Dendritic cell treated with granulocyte-macrophage colony-stimulating factor and Interleukin-4, amounts not matched to agents 40 ng/mL and 50 ng/mL, for 4 days (primary cell): ENCODE data around the gene VPS45.
"Not testable (repeated sequence)": the region's sequence is repeated elsewhere in the genome, so short reads cannot be mapped to it uniquely, and the experiment has no call there.

Experiments
- H3K27ac Mint-ChIP-seq: one replicate; pipeline ENCODE4 v1.8.0; 2022; ENCODE audit warnings: mild to moderate bottlenecking, mixed read lengths
- H3K27me3 Mint-ChIP-seq: one replicate; pipeline ENCODE4 v1.8.0; 2022; ENCODE audit warnings: mild to moderate bottlenecking, mixed read lengths
- H3K36me3 Mint-ChIP-seq: one replicate; pipeline ENCODE4 v1.8.0; 2022; ENCODE audit warnings: low read depth, mixed read lengths
- H3K4me1 Mint-ChIP-seq: one replicate; pipeline ENCODE4 v1.8.0; 2022; ENCODE audit warnings: low read depth, mixed read lengths
- H3K4me3 Mint-ChIP-seq: one replicate; pipeline ENCODE4 v1.8.0; 2022; ENCODE audit warnings: mild to moderate bottlenecking, moderate library complexity, mixed read lengths
- H3K9me3 Mint-ChIP-seq: one replicate; pipeline ENCODE4 v1.8.0; 2022; ENCODE audit warnings: mixed read lengths
- intact Hi-C: fragments of 100-400 bp; cut with micrococcal nuclease; formaldehyde crosslinking; loops from one replicate; pipeline ENCODE4 v1.15.0; 2022

Gene VPS45, protein sequence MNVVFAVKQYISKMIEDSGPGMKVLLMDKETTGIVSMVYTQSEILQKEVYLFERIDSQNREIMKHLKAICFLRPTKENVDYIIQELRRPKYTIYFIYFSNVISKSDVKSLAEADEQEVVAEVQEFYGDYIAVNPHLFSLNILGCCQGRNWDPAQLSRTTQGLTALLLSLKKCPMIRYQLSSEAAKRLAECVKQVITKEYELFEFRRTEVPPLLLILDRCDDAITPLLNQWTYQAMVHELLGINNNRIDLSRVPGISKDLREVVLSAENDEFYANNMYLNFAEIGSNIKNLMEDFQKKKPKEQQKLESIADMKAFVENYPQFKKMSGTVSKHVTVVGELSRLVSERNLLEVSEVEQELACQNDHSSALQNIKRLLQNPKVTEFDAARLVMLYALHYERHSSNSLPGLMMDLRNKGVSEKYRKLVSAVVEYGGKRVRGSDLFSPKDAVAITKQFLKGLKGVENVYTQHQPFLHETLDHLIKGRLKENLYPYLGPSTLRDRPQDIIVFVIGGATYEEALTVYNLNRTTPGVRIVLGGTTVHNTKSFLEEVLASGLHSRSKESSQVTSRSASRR

DNA sequence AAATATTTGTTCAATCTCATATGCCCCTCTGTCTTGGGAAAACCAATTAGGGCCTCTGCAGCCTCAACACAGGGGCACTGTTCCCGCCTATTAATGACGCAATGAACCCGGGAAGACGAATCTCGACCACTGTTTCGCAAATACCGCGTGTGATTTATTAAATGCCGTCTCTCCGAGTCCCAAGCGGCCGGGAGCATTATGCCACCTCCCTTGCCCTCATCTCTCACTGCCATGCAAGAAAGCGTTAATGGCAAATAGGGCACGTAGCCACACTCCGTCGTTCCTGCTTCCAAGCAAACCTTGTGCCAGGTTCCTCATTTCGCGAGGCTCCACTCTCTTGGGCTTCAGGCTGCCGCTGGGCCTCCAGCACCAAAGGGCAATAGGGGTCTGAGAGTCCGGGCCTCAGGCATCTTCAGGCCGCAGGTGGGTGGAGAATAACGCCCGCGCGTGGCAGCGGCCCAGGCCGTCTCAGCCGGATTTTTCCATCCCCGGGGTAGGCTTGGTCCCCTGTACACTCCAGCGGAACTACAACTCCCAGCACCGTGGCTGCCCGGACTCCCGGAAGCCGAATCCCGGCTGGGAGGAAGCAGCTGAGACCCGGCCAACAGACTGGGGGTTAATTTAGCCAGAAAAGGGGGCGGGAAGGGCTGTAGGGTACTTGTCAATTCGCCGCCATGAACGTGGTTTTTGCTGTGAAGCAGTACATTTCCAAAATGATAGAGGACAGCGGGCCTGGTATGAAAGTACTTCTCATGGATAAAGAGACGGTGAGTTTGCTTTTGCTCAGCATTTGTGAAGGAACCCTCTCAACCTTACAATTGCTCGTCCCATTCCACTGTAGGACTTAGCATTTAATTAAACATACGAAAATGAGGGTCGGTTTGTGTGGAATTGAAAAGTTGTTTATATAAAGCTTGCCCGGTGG lies at the start of gene VPS45:
Gene VPS45 (plus strand): TSS at position 593 of the 925 bp plus-strand sequence. CDS start 82 bp downstream, at position 675.
- intact Hi-C loops, result no loop called here
- Mint-ChIP-seq H3K36me3 (peaks cover 48% of the 10 kb centered on the region), H3K27ac (peak within 1 kb of the TSS; percentile 98)

DNA sequence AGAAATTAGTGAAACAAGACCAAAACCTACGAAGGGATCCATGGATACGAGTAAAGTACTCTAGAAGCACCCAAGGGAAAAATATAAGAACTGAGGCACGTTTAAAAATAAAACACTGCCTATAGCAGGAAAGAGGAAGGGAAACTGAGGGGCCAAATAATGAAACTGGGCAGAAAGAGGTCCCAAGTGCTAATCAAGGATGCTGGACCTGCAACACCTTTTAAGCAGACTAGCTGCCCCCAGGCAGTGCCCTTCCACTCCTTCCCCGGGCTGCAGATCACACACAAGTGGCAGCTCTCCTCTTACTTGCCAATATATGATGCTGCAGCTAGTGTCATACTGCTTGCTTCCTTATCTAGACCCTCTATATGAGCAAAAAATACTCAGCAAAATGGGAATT lies 49.4 kb upstream of the VPS45 start:
- peaks cover 12% of the 10 kb centered on the region for H3K4me1 Mint-ChIP-seq
- intact Hi-C loops, result no loop called here
- H3K27me3 Mint-ChIP-seq, result peaks cover 91% of the 10 kb centered on the region
- H3K9me3 Mint-ChIP-seq, result no peaks in the 10 kb centered on the region
- no peak overlapping the region for H3K27ac Mint-ChIP-seq
- no peak overlapping the region for H3K4me3 Mint-ChIP-seq
- H3K36me3 Mint-ChIP-seq, result no peaks in the 10 kb centered on the region

More for the DNA sequence above, at the start of gene VPS45:
- Mint-ChIP-seq H3K9me3 (no peaks in the 10 kb centered on the region), H3K4me3 (peak within 1 kb of the TSS; percentile 86), H3K4me1 (peaks cover 29% of the 10 kb centered on the region), H3K27me3 (peaks cover 4% of the 10 kb centered on the region)

DNA sequence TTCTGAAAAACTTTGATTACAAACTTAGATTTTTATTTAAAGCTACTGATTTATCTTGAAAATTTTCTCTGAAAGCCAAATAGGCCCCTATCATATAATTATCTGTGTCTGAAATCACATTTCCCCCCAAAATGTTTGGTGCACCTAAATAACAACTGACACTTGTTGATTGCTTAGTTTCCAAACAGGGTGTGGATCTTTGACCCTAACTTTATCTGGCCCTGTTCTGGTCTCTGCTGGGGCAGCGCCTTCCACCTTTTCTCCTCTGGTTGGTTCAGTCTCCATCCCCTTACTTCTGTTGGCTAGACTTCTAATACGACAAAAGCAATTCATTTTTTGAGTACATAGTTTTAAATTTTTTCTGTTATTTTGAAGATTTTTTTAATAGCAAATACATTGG lies 46.9 kb upstream of the VPS45 start:
- Mint-ChIP-seq H3K27me3 (peaks cover 94% of the 10 kb centered on the region), H3K4me3 (no peak overlapping the region), H3K36me3 (no peaks in the 10 kb centered on the region), H3K4me1 (peaks cover 7% of the 10 kb centered on the region), H3K27ac (no peak overlapping the region), H3K9me3 (no peaks in the 10 kb centered on the region)
- intact Hi-C loops, result no loop called here

DNA sequence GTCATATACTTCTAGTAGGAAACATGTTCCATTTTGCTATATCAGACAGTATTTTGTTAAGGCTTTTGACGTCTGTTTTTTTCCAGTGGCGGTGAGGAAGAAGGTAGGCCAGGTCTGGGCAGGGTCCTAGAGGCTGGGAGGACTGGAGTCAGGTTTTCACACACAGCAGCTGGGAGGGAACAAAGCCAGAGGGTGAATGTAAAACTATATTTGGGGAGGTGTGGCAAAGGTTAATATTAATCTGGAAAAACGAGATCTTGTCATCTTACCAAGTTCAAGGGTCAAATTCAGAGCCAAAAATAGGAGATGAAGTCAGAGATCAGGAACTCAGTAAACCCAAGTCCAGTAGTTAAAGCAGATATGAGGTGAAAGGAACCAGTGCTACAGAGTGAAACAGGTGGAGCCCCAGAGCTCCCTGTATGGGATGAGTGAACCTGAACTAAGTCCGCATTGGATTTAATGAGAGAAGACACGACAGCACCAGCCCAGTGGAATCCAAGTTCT lies 46.3 kb upstream of the VPS45 start:
- Mint-ChIP-seq H3K27me3 (peaks cover 92% of the 10 kb centered on the region), H3K4me1 (peaks cover 6% of the 10 kb centered on the region), H3K9me3 (no peaks in the 10 kb centered on the region), H3K27ac (no peak overlapping the region), H3K36me3 (no peaks in the 10 kb centered on the region), H3K4me3 (no peak overlapping the region)
- intact Hi-C loops, result no loop called here

- intact Hi-C loops, result no loop called here
- H3K4me3 Mint-ChIP-seq, result no peak overlapping the region
- H3K9me3 Mint-ChIP-seq, result no peaks in the 10 kb centered on the region
- H3K36me3 Mint-ChIP-seq, result no peaks in the 10 kb centered on the region
- peaks cover 6% of the 10 kb centered on the region for H3K4me1 Mint-ChIP-seq
- peaks cover 90% of the 10 kb centered on the region for H3K27me3 Mint-ChIP-seq
- no peak overlapping the region for H3K27ac Mint-ChIP-seq
Measured at GRCh38 chr1:150022357-150022756, 45.2 kb upstream of the VPS45 start.

- intact Hi-C loops, result no loop called here
- Mint-ChIP-seq H3K36me3 (no peaks in the 10 kb centered on the region), H3K4me1 (no peaks in the 10 kb centered on the region), H3K27me3 (peaks cover 77% of the 10 kb centered on the region), H3K9me3 (no peaks in the 10 kb centered on the region), H3K4me3 (no peak overlapping the region), H3K27ac (no peak overlapping the region)
Measured at GRCh38 chr1:150024156-150024555, 43.4 kb upstream of the VPS45 start.

- H3K27ac Mint-ChIP-seq, result no peak overlapping the region
- no peaks in the 10 kb centered on the region for H3K9me3 Mint-ChIP-seq
- no peaks in the 10 kb centered on the region for H3K36me3 Mint-ChIP-seq
- intact Hi-C loops, result loop anchor here (5.0 kb wide), 1 partner anchor 46 kb away; no protein-coding TSS in a partner anchor
- H3K27me3 Mint-ChIP-seq, result peaks cover 61% of the 10 kb centered on the region
- no peak overlapping the region for H3K4me3 Mint-ChIP-seq
- H3K4me1 Mint-ChIP-seq, result no peaks in the 10 kb centered on the region
Measured at GRCh38 chr1:150028322-150028721, 39.3 kb upstream of the VPS45 start.

GRCh38 chr1:150034336-150034735 lies 33.2 kb upstream of the VPS45 start:
- no peaks in the 10 kb centered on the region for H3K4me1 Mint-ChIP-seq
- H3K9me3 Mint-ChIP-seq, result no peaks in the 10 kb centered on the region
- H3K4me3 Mint-ChIP-seq, result no peak overlapping the region
- peaks cover 58% of the 10 kb centered on the region for H3K27me3 Mint-ChIP-seq
- no peaks in the 10 kb centered on the region for H3K36me3 Mint-ChIP-seq
- intact Hi-C loops, result no loop called here
- no peak overlapping the region for H3K27ac Mint-ChIP-seq

GRCh38 chr1:150049926-150050325 lies 17.6 kb upstream of the VPS45 start:
- Mint-ChIP-seq H3K9me3 (no peaks in the 10 kb centered on the region), H3K27ac (no peak overlapping the region), H3K4me1 (peaks cover 22% of the 10 kb centered on the region), H3K36me3 (no peaks in the 10 kb centered on the region), H3K4me3 (no peak overlapping the region), H3K27me3 (peaks cover 37% of the 10 kb centered on the region)
- intact Hi-C loops, result loop anchor here (1.0 kb wide), 1 partner anchor 88 kb away; no protein-coding TSS in a partner anchor

DNA sequence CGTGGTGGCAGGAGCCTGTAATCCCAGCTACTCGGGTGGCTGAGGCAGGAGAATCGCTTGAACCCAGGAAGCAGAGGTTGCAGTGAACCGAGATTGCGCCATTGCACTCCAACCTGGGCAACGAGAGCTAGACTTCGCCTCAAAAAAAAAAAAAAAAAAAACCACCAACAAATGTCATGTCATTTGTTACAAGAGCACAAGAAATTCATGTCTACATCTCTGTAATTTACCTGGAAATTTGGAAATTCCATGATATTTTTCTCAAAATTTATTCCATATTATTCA lies 16.5 kb upstream of the VPS45 start:
- intact Hi-C loops, result no loop called here
- H3K9me3 Mint-ChIP-seq, result no peaks in the 10 kb centered on the region
- H3K27me3 Mint-ChIP-seq, result peaks cover 32% of the 10 kb centered on the region
- H3K36me3 Mint-ChIP-seq, result no peaks in the 10 kb centered on the region
- H3K27ac Mint-ChIP-seq, result no peak overlapping the region
- H3K4me3 Mint-ChIP-seq, result no peak overlapping the region
- peaks cover 22% of the 10 kb centered on the region for H3K4me1 Mint-ChIP-seq

DNA sequence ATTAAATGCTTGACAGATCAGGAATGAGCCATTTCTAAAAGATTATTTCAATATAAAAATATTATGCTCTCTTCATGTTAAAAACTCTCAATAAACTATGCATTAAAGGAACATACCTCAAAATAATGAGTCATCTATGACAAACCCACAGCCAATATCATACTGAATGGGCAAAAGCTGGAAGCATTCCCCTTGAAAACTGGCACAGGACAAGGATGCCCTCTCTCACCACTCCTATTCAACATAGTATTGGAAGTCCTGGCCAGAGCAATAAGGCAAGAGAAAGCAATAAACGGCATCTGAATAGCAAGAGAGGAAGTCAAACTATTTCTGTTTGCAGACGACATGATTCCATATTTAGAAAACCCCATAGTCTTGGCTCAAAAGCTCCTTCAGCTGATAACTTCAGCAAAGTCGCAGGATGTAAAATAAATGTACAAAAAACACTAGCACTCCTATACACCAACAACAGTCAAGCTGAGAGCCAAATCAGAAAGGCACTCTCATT lies 15.6 kb upstream of the VPS45 start:
- H3K36me3 Mint-ChIP-seq, H3K4me3 Mint-ChIP-seq, H3K27ac Mint-ChIP-seq, H3K9me3 Mint-ChIP-seq, intact Hi-C loops: not testable (repeated sequence)
- Mint-ChIP-seq H3K4me1 (peaks cover 22% of the 10 kb centered on the region), H3K27me3 (peaks cover 25% of the 10 kb centered on the region)

DNA sequence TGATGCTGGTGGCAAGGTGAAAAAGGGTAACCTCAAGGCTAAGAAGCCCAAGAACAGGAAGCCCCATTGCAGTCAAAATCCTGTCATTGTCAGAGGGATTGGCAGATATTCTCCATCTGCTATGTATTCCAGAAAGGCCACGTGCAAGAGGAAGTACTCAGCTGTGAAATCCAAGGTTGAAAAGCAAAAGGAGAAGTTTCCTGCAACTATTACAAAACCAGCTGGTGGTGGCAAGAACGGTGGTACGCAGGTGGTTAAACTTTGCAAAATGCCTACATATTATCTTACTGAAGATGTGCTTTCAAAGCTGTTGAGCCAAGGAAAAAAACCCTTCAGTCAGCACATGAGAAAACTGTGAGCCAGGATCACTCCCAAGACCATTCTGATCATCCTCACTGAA lies 13.7 kb upstream of the VPS45 start:
- H3K36me3 Mint-ChIP-seq, result no peaks in the 10 kb centered on the region
- H3K4me3 Mint-ChIP-seq, result no peak overlapping the region
- no peaks in the 10 kb centered on the region for H3K9me3 Mint-ChIP-seq
- H3K4me1 Mint-ChIP-seq, result peaks cover 22% of the 10 kb centered on the region
- H3K27me3 Mint-ChIP-seq, result peaks cover 11% of the 10 kb centered on the region
- H3K27ac Mint-ChIP-seq, result no peak overlapping the region
- intact Hi-C loops, result no loop called here

DNA sequence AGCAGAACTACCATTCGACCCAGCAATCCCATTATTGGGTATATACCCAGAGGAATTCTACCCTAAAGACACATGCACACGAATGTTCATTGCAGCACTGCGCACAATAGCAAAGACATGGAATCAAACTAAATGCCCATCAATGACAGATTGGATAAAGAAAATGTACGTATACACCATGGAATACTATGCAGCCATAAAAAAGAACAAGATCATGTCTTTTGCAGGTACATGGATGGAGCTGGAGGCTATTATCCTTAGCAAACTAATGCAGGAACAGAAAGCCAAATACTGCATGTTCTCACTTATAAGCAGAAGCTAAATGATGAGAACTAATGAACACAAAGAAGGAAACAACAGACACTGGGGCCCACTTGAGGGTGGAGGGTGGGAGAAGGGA lies 12.1 kb upstream of the VPS45 start:
- H3K27ac Mint-ChIP-seq, intact Hi-C loops, H3K9me3 Mint-ChIP-seq, H3K27me3 Mint-ChIP-seq, H3K36me3 Mint-ChIP-seq, H3K4me3 Mint-ChIP-seq: not testable (repeated sequence)
- peaks cover 22% of the 10 kb centered on the region for H3K4me1 Mint-ChIP-seq

DNA sequence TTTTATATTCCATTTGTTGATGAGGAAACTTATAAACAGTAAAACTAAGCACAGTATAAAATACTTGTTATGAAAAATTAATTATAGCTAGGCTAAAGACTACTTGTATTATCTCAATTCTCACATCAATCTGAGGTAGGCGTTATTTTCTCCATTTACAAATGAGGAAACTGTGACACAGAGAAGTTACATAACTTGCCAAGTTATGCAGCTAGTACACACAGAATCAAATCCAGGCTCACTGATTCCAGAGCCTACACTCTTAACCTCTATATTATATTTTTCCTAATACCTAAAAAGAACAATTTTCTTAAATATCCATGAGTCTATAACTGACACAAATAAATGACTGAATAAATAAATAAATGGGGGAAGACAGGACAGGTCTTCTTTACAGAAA lies 11.2 kb upstream of the VPS45 start:
- intact Hi-C loops, result no loop called here
- no peak overlapping the region for H3K4me3 Mint-ChIP-seq
- peaks cover 22% of the 10 kb centered on the region for H3K4me1 Mint-ChIP-seq
- no peak overlapping the region for H3K27ac Mint-ChIP-seq
- H3K36me3 Mint-ChIP-seq, result no peaks in the 10 kb centered on the region
- H3K27me3 Mint-ChIP-seq, result peaks cover 8% of the 10 kb centered on the region
- no peaks in the 10 kb centered on the region for H3K9me3 Mint-ChIP-seq
